H1 (cell line): Measurements from ENCODE around the gene SCIMP. TPM values are rescaled to one million over a fixed set of nuclear protein-coding genes. Genes with fewer than 3 reads are reported as not detected.

ENCODE experiments used
- CTCF ChIA-PET: fragments of 300-600 bp; sonication (Branson Sonifier 250); formaldehyde crosslinking; loops from one replicate; lab custom pipeline; 2021; ENCODE audit not compliant: partially characterized antibody; lab: Charles Lee
- POLR2A ChIA-PET: fragments of 300-600 bp; sonication (Branson Sonifier 250); formaldehyde crosslinking; loops from one replicate; lab custom pipeline; 2021; ENCODE audit warnings: inconsistent platforms; ENCODE audit not compliant: partially characterized antibody; lab: Charles Lee
- DNase-seq, 2 experiments: peaks; one replicate each; pipeline versions ENCODE4 v3.0.0 to v3.0.0-alpha.2; 2010 to 2022; ENCODE audit warnings: low spot score in 2 of 2, low read depth in 1 of 2, mixed read lengths in 1 of 2
- FAIRE-seq: peaks from 2 replicates; lab custom pipeline; 2011; peaks lifted over from hg19 to GRCh38; lab: Jason Lieb, UNC
- H2AFZ ChIP-seq: 2 replicates; pipeline ENCODE4 v1.8.1; 2012; ENCODE audit warnings: low read length, inconsistent platforms
- H2AK5ac ChIP-seq: 2 replicates; pipeline ENCODE4 v1.6.1; 2013; ENCODE audit warnings: low read depth, low read length
- H2BK120ac ChIP-seq: replicated peaks from 2 replicates; pipeline ENCODE3; 2013; ENCODE audit warnings: low read depth, low read length, inconsistent platforms
- H2BK12ac ChIP-seq: 2 replicates; pipeline ENCODE4 v1.6.1; 2013; ENCODE audit warnings: low read depth, low read length
- H2BK15ac ChIP-seq: 2 replicates; pipeline ENCODE4 v1.6.1; 2013; ENCODE audit warnings: low read length
- H2BK20ac ChIP-seq: 2 replicates; pipeline ENCODE4 v1.6.1; 2013; ENCODE audit warnings: low read length
- H2BK5ac ChIP-seq: 2 replicates; pipeline ENCODE4 v1.6.1; 2013; ENCODE audit warnings: low read depth, low read length
- H3K14ac ChIP-seq: 2 replicates; pipeline ENCODE4 v1.6.1; 2013; ENCODE audit warnings: inconsistent platforms; ENCODE audit not compliant: insufficient read length
- H3K18ac ChIP-seq: 2 replicates; pipeline ENCODE4 v1.6.1; 2013; ENCODE audit warnings: low read length; ENCODE audit errors: extremely low read depth
- H3K23ac ChIP-seq: 2 replicates; pipeline ENCODE4 v1.6.1; 2013; ENCODE audit warnings: inconsistent platforms; ENCODE audit not compliant: insufficient read length
- H3K23me2 ChIP-seq: 2 replicates; pipeline ENCODE4 v1.6.1; 2013; ENCODE audit warnings: low read depth, low read length
- H3K27ac ChIP-seq: 2 replicates; pipeline ENCODE4 v1.6.1; 2011; ENCODE audit warnings: low read depth, low read length, inconsistent platforms
- H3K27me3 ChIP-seq, 4 experiments: replicated peaks in 1 of 4; 1 replicate in 1 of 4; 2 replicates in 3 of 4; pipeline versions ENCODE4 v1.6.1 to v1.8.1; 2011 to 2013; ENCODE audit warnings: low read length in 3 of 4, mild to moderate bottlenecking in 3 of 4, inconsistent platforms in 2 of 4, mixed read lengths in 2 of 4, moderate library complexity in 1 of 4; ENCODE audit not compliant: control insufficient read depth in 3 of 4, insufficient read depth in 3 of 4; ENCODE audit errors: extremely low read depth in 1 of 4
- H3K36me3 ChIP-seq, 4 experiments: 2 replicates each; pipeline versions ENCODE4 v1.6.1 to v1.8.1; 2011 to 2013; ENCODE audit warnings: mild to moderate bottlenecking in 4 of 4, low read length in 3 of 4, moderate library complexity in 2 of 4, control low read depth in 1 of 4, inconsistent platforms in 1 of 4; ENCODE audit not compliant: insufficient read depth in 4 of 4, control insufficient read depth in 2 of 4
- H3K4ac ChIP-seq: replicated peaks from 2 replicates; pipeline ENCODE3; 2013; ENCODE audit warnings: low read length, low read depth, mixed read lengths, inconsistent platforms; ENCODE audit not compliant: insufficient read length
- H3K4me1 ChIP-seq, 4 experiments: replicated peaks in 1 of 4; 1 replicate in 1 of 4; 2 replicates in 3 of 4; pipeline versions ENCODE4 v1.6.1 to v1.8.1; 2011 to 2013; ENCODE audit warnings: low read length in 3 of 4, inconsistent platforms in 2 of 4, mixed read lengths in 1 of 4; ENCODE audit not compliant: insufficient read depth in 4 of 4, control insufficient read depth in 3 of 4
- H3K4me2 ChIP-seq, 2 experiments: 2 replicates each; pipeline versions ENCODE4 v1.6.1 to v1.8.1; 2011 to 2013; ENCODE audit warnings: low read depth in 2 of 2, low read length in 2 of 2, control low read depth in 1 of 2, inconsistent platforms in 1 of 2, mild to moderate bottlenecking in 1 of 2; ENCODE audit not compliant: insufficient read depth in 1 of 2
- H3K4me3 ChIP-seq, 4 experiments: fragments of 200-600, 300-600 bp in 1 of 4; sonication (generic), shearing (Covaris generic), sonication (Bioruptor Twin) in 1 of 4; 2 replicates each; pipeline versions ENCODE4 v1.5.1 to v1.8.1; 2011 to 2016; ENCODE audit warnings: low read length in 4 of 4, low read depth in 3 of 4, control low read depth in 2 of 4, inconsistent platforms in 2 of 4, mild to moderate bottlenecking in 2 of 4, mixed read lengths in 1 of 4, moderate library complexity in 1 of 4; ENCODE audit not compliant: insufficient read depth in 2 of 4; ENCODE audit errors: extremely low read depth in 1 of 4
- H3K56ac ChIP-seq: replicated peaks from 2 replicates; pipeline ENCODE3; 2013; ENCODE audit warnings: low read depth, mild to moderate bottlenecking, mixed read lengths, low read length, inconsistent platforms; ENCODE audit not compliant: insufficient read length
- H3K79me1 ChIP-seq: 2 replicates; pipeline ENCODE4 v1.6.1; 2013; ENCODE audit warnings: low read depth, low read length, control low read depth
- H3K79me2 ChIP-seq, 2 experiments: 2 replicates each; pipeline versions ENCODE4 v1.6.1 to v1.8.1; 2012 to 2013; ENCODE audit warnings: low read length in 2 of 2, mild to moderate bottlenecking in 2 of 2, inconsistent platforms in 1 of 2; ENCODE audit not compliant: insufficient read depth in 2 of 2, control insufficient read depth in 1 of 2
- H3K9ac ChIP-seq, 4 experiments: replicated peaks in 1 of 4; 1 replicate in 1 of 4; 2 replicates in 3 of 4; pipeline versions ENCODE4 v1.6.1 to v1.8.1; 2011 to 2013; ENCODE audit warnings: low read depth in 3 of 4, low read length in 3 of 4, control low read depth in 2 of 4, mild to moderate bottlenecking in 2 of 4, moderate library complexity in 2 of 4, inconsistent platforms in 1 of 4; ENCODE audit errors: extremely low read depth in 1 of 4
- H3K9me3 ChIP-seq, 2 experiments: 2 replicates each; pipeline versions ENCODE4 v1.6.1 to v1.8.1; 2012 to 2013; ENCODE audit warnings: mild to moderate bottlenecking in 2 of 2, moderate library complexity in 2 of 2, control low read depth in 1 of 2, inconsistent platforms in 1 of 2, low read depth in 1 of 2, low read length in 1 of 2, mixed read lengths in 1 of 2; ENCODE audit not compliant: insufficient read depth in 2 of 2
- H4K20me1 ChIP-seq, 2 experiments: replicated peaks in 1 of 2; 2 replicates each; pipeline versions ENCODE3 to v1.8.1; 2011 to 2013; ENCODE audit warnings: inconsistent platforms in 2 of 2, low read length in 2 of 2, mild to moderate bottlenecking in 1 of 2; ENCODE audit not compliant: insufficient read depth in 2 of 2, control insufficient read depth in 1 of 2
- H4K5ac ChIP-seq: 2 replicates; pipeline ENCODE4 v1.6.1; 2013; ENCODE audit warnings: low read length, low read depth, mixed read lengths, inconsistent platforms; ENCODE audit not compliant: insufficient read length
- H4K8ac ChIP-seq: 2 replicates; pipeline ENCODE4 v1.8.0; 2013; ENCODE audit warnings: mild to moderate bottlenecking, moderate library complexity, low read length, inconsistent platforms; ENCODE audit not compliant: insufficient read depth; ENCODE audit errors: extremely low read depth
- H4K91ac ChIP-seq: replicated peaks from 2 replicates; pipeline ENCODE3; 2013; ENCODE audit warnings: low read length, mixed read lengths, inconsistent platforms; ENCODE audit not compliant: insufficient read length
- CEBPB ChIP-seq: IDR thresholded peaks from 2 replicates; pipeline ENCODE4 v1.6.1; 2012; ENCODE audit warnings: low read depth, low read length
- FOSL1 ChIP-seq: IDR thresholded peaks from 2 replicates; pipeline ENCODE4 v1.6.1; 2011; ENCODE audit warnings: mild to moderate bottlenecking, low read depth, low read length, moderate library complexity; ENCODE audit not compliant: insufficient read depth
- GABPA ChIP-seq: IDR thresholded peaks from 2 replicates; pipeline ENCODE4 v1.6.1; 2011; ENCODE audit warnings: mild to moderate bottlenecking, low read length, moderate library complexity, borderline replicate concordance; ENCODE audit not compliant: insufficient read depth
- JUN ChIP-seq: IDR thresholded peaks from 2 replicates; pipeline ENCODE4 v1.6.1; 2011; ENCODE audit warnings: low read depth, mild to moderate bottlenecking, improper control_type of control experiment, low read length
- KDM4A ChIP-seq: IDR thresholded peaks from one replicate; pipeline ENCODE4 v1.7.1; 2012; ENCODE audit warnings: low read depth, mild to moderate bottlenecking, moderate library complexity, low read length, inconsistent platforms; ENCODE audit not compliant: severe bottlenecking
- POU5F1 ChIP-seq: IDR thresholded peaks from 2 replicates; pipeline ENCODE4 v1.6.1; 2011; ENCODE audit warnings: low read depth, mild to moderate bottlenecking, low read length, moderate library complexity
- SRF ChIP-seq: IDR thresholded peaks from 2 replicates; pipeline ENCODE4 v1.6.1; 2011; ENCODE audit warnings: mild to moderate bottlenecking, low read depth, low read length, moderate library complexity
- TEAD4 ChIP-seq: IDR thresholded peaks from 2 replicates; pipeline ENCODE4 v1.6.1; 2012; ENCODE audit warnings: low read depth, low read length, inconsistent platforms, mixed read lengths
- WGBS, 2 experiments: shearing (Covaris generic) in 1 of 2; methylation state at CpG; one replicate each; pipeline versions ENCODE4 v1.1.6 to v1.1.7; 2013 to 2015; ENCODE audit warnings: low lambda C conversion rate in 2 of 2, mixed read lengths in 2 of 2, inconsistent platforms in 1 of 2, low coverage in 1 of 2, missing lambda C conversion rate in 1 of 2; ENCODE audit not compliant: insufficient replicate concordance in 2 of 2, insufficient coverage in 1 of 2, insufficient read length in 1 of 2; ENCODE audit errors: extremely low coverage in 1 of 2, missing lambda C conversion rate in 1 of 2; 5-methylcytosine and 5-hydroxymethylcytosine counted together
- long read RNA-seq, 2 experiments: library from RNA in 1 of 2; library from capped mRNA in 1 of 2; stranded (forward); transcript quantifications; one replicate each; pipeline ENCODE4 v2.0.0, GENCODE V29; 2021; ENCODE audit warnings: inconsistent platforms in 1 of 2
- polyA minus RNA-seq, 3 experiments: library from RNA; depleted of rRNA, polyadenylated mRNA; stranded (reverse); fragments of >200 nt; gene quantifications; 1 replicate in 2 of 3; 2 replicates in 1 of 3; pipeline ENCODE4 v1.2.3, GENCODE V29; 2011
- polyA plus RNA-seq, 7 experiments: library from polyadenylated mRNA; depleted of rRNA in 3 of 7; stranded (reverse) in 5 of 7; unstranded in 2 of 7; fragments of >200 nt in 5 of 7; fragments of 200-250 nt in 2 of 7; gene quantifications; 1 replicate in 5 of 7; 2 replicates in 1 of 7; 4 replicates in 1 of 7; pipeline versions ENCODE4 v1.2.1 to v1.2.3, GENCODE V29; 2011 to 2013; ENCODE audit warnings: missing spikeins in 2 of 7, mixed read lengths in 2 of 7
- total RNA-seq: library from RNA; stranded (reverse); fragmentation: NEBNext Ultra II Directional; extraction: Animal tissue kit (Norgen Biotek cat#: 25700); gene quantifications from 2 replicates; pipeline ENCODE4 v1.2.1, GENCODE V29; 2021
- TF ChIP-seq, protein P1 (sequence below): IDR thresholded peaks from 2 replicates; pipeline ENCODE4 v1.6.1; 2012; ENCODE audit warnings: inconsistent platforms

The SCIMP gene
- total RNA-seq (not detected in 2 replicates), polyA plus RNA-seq (2011; rRNA removed) (not detected in 2 replicates), polyA minus RNA-seq (2011; rRNA and poly(A)+ RNA removed) (not detected in 2 replicates)
- not detected for polyA plus RNA-seq (2011; cell fraction: cytosol; rRNA removed)
- not detected for polyA plus RNA-seq (2011; cell fraction: nucleus; rRNA removed)
- 0.21 to 0.38 TPM in 2 of 4 replicates, not detected in the others for polyA plus RNA-seq (2012, experiment 1 of 2)
- 0.09 TPM for polyA plus RNA-seq (2012, experiment 2 of 2)
- not detected for polyA plus RNA-seq (2013, experiment 1 of 2)
- polyA plus RNA-seq (2013, experiment 2 of 2), result not detected
- not detected for polyA minus RNA-seq (2011; cell fraction: cytosol; rRNA and poly(A)+ RNA removed)
- not detected for polyA minus RNA-seq (2011; cell fraction: nucleus; rRNA and poly(A)+ RNA removed)
- long read RNA-seq, experiment 1, result 0 reads
- long read RNA-seq, experiment 2, result 0 reads

DNA sequence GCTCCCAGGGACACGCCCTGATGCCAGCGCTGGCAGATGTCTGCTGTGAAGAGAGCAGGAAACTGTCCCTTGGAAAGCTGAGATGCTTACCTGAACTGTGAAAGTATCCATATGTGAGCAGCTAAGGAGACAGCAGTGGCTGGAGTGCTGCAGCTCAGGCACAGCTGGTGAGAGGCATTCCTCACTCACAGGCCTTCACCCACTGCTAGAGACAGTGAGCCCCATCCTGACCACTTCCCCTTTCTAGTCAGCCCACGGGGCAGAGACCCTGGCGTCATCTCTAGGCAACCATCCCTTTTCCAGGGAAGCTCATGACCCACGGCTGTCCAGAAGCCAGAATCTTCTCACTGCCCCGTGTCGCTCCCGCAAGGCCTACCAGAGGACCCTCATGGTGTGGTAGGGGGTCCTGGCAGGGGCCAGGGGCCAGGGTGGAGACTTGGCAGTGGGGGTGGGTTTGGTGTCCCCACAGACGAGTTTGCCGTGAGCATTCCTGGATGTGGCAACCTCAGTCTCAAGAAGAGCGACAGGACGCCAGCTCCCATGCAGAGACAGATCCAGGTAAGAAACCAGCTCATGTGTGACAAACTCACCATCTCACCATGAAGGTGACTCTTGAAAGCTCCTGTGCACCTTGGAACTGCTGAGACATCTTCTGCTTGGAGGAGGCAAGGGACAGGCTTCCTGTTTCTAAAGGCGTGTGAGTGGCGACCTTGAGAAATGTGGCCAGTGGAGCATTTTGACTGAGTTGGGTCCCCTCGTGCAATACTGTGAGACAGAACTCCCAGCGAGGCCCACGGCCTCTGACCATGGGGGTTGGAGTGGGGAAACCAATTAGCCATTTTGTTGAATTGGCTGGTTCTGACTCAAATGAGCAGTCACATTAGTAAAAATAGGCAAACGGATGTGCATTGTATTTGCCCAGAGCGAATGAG, at the start of gene SCIMP:
Gene SCIMP, minus strand, starts transcription at position 216 of the 932 bp plus-strand sequence. Its CDS starts 105 bp downstream, at position 111.
- Histone ChIP-seq H3K4me1 (no peaks in the 10 kb centered on the region), H3K79me1 (no peaks in the 10 kb centered on the region), H3K27ac (no peak within 1 kb of the TSS), H2BK20ac (no peak within 1 kb of the TSS), H3K4me2 (no peak within 1 kb of the TSS), H2BK12ac (no peak within 1 kb of the TSS), H3K18ac (no peak within 1 kb of the TSS), H3K4me3 (no peak within 1 kb of the TSS), H3K23ac (no peak within 1 kb of the TSS), H4K5ac (no peak within 1 kb of the TSS), H4K8ac (no peak within 1 kb of the TSS; the same call in 1 of the 2 replicates), H3K9me3 (no peaks in the 10 kb centered on the region), H2AFZ (no peak within 1 kb of the TSS), H2BK120ac (no peak within 1 kb of the TSS), H4K91ac (no peak within 1 kb of the TSS), H3K79me2 (no peaks in the 10 kb centered on the region), H4K20me1 (peaks cover 0 to 2% of the 10 kb centered on the region in 2 experiments), H2BK5ac (no peak within 1 kb of the TSS), H3K27me3 (no peaks in the 10 kb centered on the region; a peak in 1 of 7 replicates), H2AK5ac (no peak within 1 kb of the TSS), H2BK15ac (no peak within 1 kb of the TSS), H3K56ac (no peak within 1 kb of the TSS), H3K36me3 (no peaks in the 10 kb centered on the region), H3K9ac (no peak within 1 kb of the TSS), H3K4ac (no peak within 1 kb of the TSS), H3K23me2 (no peaks in the 10 kb centered on the region), H3K14ac (no peak within 1 kb of the TSS)
- WGBS, 2 experiments, result 91% methylated on average over 19 of the region's 19 CpGs; no CpG with 5 or more reads in 1 of the 2 experiments
- DNase-seq, result no peak
- ChIA-PET CTCF (interaction anchor here (1.2 to 3.4 kb wide), 2 partner anchors 7 to 15 kb away, joined by 3 to 20 read pairs; no protein-coding TSS in a partner anchor), POLR2A (no interaction called here)
- FAIRE-seq, result no peak
- TF ChIP-seq SRF (no peak), CEBPB (no peak), TEAD4 (no peak), KDM4A (no peak), GABPA (no peak), FOSL1 (no peak), POU5F1 (no peak), JUN (no peak)
- TF ChIP-seq, protein P1, sequence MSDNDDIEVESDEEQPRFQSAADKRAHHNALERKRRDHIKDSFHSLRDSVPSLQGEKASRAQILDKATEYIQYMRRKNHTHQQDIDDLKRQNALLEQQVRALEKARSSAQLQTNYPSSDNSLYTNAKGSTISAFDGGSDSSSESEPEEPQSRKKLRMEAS, result no peak
